ENCODE results near the gene NPM3.

NPM3 gene

DNA sequence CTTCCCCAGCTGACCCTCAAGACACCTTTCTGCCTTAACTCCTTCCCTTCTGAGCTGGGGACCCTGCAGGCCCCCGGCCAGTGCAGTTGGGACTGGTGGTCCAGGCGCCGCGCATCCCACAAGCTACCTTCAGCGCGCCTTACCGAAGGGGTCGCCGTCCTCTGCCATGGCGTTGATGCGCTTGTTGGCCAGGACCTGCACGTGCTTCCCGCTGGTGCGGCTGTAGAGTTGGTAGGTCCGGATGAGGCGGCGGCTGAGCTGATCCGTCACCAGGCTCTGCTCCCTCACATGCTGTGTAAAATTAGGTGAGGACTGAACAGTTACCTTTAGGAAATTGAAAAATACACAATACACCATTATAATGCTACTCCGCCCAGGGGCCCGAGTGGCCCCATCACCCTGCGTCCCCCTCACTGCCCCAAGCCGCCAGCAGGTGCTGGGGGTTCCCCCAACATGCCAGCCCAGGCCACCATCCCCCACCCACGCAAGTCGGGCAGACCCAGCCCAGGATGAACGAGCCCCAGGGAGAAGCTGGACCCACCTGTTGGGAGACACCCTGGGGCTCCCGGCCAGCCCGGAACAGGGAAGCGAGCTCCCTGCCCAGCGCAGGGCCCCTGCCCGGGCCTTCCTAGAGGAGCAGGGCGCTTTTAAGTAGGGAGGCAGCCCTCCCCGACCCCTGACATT lies 8.5 kb downstream of the NPM3 start:
- DNase-seq (ENCODE audit: low read depth in 2 of 2) = no peak

DNA sequence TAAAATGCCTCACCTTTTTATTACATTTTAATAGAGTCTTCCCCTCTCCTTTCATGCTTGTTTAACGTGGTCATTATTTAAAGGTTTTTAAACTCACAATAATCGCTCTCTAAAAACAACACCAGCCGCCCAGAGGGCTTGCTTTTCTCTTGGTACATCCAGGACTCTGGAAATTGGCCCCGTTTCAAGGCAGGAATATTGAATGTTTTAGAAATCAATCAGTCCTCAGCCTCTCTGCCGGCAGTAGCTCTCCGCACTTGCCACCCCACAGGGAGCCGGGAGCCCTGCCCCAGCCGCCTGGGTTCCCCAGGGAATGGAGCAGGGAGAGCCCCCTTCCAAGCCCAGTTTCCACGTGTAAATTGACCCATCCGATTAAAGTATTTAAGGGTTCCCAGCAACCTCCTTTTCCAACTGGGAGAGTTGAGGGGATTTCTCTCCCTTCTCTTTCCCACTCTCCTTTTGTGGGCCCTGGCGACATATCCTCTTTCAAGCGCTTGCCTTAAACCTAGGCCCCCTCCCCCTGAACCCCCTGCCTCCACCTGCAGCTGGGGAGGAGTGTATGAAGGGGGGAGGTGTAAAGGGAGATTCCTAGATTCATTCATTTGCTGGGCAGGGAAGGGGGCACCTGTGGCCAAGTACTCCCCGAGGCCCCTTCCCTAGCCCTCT lies 9.2 kb downstream of the NPM3 start:
- no peak for DNase-seq (ENCODE audit: low read depth in 2 of 2)

DNA sequence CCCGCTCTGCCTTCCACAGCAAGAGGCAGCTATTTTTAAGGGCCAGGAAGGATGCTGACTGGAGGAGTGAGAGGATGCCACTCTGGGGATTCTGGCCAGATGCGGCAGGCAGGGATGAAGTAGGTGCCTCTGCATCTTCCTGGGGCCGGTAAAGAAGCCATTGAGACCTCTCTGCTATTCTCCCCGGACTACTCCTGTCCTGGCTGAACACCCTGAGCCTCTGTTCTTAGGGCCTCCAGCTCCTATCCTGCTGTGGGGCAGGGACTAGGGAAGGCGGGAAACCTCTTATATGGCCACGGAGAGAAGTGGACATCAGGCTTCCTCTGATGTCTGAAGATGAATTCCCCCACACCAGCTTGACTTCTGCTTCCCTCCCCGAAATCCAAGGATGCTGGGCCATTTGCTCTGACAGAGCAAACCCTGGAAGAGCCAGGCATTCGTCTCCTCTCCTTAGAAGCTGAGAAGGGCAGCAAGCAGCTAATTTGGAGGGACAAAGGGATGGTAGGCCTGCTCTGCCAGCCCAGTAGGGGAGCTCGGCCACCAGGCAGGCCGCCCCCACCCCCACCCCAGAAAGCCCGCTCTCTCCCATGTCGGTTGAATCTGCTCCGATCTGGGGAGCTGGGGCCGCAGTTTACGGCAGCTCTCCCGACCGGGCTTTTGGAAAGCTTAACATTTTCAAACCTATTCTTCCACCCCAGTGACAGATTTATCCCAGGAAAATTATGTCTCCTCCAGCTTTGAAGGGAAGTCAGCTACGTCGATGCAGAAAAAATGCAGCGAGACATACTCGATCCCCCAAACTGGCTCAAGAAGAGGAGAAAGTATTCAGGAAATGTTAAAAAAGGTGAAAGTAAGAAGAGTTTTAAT lies 10.1 kb downstream of the NPM3 start:
- DNase-seq (ENCODE audit: low read depth in 2 of 2) = no peak

DNA sequence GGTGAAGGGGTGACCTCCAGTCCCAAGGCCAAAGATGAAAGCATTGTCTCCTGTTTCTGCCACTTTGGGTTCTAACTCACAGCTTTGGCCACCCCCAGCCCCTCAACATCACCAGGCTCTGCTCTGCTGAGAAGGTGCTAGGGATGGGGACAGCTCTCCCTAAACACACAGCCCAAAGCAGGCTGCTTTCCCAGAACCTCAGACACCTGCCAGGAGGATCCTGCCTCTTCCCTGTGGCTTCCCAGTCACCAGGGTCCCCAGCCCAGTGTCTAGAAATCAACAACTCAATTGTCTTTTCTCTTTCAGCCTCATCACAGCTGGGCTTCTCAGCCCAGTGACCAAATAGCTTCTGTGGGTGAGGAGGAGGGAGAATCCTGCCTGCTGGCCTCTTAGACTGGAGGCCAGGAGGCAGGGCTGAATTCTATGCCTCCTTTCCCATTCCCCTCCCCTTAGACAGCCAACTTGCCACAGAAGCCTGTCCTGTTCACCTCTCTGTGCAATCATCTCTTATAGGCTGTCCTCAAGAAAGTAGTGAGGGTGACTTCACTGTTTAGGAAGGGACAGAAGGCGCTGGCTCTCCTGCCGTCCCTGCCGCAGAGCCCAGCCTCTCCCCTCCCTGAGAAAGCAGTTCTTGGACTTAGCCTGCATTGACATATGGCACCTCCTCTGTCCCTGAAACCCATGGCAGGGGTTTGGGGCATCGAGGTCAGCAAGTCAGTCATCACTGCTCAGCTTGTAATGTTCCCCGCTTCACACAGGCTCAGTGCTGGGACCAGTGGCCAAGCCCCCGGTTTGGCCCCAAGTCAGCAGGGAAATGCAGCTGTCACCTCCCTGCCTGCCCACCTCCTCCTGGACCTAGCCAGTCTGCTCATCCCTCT lies 11.0 kb downstream of the NPM3 start:
- DNase-seq (ENCODE audit: low read depth in 2 of 2) = no peak

DNA sequence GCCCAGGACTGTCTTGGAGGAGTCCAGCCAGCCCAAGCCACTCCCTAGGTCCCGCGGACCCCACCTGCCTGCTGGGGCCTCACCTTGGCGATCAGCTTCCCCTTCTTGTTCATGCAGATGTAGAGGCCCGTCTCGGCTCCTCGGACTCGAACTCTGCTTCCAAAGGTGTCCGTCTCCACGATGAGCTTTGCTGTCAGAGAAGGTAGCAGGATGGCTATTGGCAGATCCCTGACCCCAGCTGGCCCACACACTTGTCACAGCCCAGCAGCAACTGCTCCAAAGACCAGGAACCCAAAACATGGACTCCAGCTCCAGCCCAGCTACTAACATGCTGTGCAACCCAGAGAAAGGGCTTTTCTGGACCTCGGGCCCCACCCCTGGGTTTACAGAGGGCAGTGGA lies 11.9 kb downstream of the NPM3 start:
- DNase-seq (ENCODE audit: low read depth in 2 of 2) = no peak

DNA sequence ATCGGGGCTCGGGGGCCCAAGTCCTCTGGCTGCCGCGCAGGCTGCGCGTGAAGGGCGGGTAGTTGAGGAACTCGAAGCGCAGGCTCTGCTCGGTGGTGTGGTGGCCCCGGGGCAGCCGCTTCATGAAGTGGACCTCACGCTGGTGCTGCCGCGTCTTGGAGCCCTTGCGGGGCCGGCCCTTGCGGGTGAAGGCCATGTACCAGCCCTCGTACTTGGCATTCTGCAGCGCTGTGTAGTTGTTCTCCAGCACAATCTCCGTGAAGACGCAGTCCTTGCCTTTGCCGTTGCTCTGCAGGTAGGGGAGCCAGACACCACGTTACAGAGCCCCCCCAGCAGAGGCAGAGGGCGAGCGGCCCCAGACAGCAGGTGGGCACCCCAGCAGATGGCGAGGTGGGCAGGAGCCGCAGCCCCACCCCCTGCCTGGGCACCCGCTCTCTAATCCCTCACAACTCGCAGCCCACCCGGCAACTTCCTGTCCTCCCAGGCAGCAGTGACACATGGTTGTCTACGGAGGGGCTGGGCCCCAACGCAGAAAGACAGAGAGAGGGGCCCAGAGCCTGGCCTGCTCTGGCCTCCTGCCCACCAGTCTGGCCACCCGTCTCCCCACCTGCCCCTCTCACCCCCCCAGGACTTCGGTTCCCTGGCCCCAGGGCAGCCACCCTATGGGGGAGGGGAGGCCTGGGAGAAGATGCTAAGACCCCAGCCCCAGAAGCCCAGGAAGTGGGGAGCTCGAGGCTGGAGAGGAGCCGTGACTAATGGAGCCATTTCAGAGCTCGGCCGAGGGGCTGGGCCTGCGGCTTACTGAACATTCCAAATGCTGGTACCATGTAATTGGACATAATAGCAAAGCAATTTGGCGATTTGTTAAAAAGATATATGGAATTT lies 12.7 kb downstream of the NPM3 start:
- DNase-seq (ENCODE audit: low read depth in 2 of 2) = no peak

DNA sequence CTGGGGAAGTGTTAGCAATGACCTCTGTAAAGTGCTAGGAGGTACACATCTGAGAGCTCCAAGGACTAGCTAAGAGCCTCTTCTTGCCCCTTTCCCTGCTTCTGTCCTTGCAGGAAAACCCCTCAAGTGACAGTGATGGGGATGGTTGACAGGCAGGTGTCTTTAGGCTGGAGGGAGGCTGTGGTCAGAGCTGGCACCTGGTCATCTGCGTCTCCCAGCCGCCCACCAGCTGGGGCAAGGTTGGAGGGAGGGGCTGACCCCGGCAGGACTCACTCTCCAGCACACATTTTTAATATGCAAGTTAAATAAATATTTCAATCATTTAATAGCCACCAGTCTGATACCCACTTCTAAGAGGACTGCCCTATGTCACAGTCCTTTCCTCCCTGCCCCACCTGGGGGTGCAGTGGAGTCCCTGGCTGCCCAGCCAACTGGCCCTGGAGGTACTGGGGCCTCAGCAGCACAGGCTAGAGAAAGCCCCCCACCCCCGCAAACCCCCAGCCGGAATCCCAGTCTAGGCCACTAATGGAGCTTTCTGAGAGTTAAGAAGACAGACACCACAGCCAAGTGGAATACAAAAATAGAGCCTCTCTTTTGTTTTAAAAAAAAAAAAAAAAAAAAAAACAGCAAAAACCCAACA lies 13.6 kb downstream of the NPM3 start:
- no peak for DNase-seq (ENCODE audit: low read depth in 2 of 2)

DNA sequence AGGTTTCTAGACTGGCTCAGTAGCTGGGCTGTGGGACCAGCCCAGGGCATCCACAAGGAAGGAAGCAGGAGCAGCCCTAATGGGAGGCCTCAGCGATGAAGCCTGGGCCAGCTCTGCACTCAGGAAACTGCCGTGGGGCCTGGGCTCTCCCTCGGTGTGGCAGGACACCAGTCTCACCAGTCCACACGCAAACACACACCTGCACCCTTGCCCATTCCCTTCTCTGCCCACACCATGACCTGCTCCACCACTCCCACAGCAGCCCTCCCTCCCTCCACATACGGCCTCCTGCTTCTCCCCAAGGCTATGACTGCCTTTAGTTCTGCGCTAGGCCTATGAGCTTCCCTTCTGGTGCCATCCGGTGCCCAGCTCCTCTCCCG lies 14.5 kb downstream of the NPM3 start:
- no peak for DNase-seq (ENCODE audit: low read depth in 2 of 2)

DNA sequence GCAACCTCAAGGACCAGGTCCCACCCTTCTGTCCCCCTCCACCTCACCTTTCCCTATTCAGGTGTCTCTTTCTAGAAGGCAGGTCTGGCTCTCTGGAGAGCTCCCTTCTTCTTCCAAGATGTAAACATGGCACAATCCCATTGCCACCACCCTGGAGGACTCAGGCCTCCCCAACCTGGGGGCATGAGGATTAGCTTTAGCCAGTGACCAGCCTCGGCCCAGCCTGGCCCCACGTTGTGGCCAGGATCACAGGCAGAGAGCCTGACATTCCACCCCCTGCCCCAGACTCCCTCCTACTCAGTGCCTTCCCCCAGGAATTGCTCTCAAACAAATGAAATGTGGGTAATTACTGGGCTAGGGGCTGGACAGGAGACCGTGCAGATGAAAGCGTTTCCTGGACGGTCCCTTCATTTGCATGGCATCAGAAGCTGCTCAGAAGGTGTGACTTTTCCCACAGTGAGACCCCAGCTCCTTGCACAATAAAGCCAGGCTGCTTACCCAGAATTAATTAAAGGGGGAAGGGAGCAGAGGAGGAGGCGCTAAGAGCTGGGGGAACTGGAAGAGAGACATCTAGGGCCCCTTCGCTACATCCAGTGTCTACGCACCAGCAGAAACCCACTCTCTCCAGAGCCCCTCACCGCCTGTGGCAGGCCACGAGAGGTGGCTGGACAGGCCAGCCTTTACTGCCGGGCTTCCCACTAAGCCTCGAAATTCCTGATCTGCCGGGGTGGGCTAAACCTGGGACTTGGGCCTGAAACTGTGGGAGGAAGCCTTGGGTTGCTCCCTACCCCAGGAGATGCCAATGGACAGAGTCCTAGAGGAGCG lies 15.1 kb downstream of the NPM3 start:
- no peak for DNase-seq (ENCODE audit: low read depth in 2 of 2)

DNA sequence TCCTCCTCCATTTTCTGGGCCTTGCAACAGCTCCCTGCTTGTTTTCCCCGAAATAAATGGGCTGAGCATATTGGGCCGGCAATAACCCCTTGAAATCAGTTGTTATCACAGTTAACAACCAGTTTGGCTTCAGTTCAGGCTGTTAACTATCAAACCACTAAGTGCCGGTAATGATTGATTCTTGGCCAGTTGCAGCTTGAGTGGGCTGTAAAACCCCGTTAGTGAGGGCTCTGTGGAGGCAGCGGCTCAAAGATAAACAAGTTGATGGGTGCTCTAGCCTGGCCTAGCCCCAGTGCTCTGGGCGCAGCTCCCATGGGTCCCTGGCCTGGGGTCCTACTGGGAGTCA lies 15.7 kb downstream of the NPM3 start:
- DNase-seq (ENCODE audit: low read depth in 2 of 2) = no peak

DNA sequence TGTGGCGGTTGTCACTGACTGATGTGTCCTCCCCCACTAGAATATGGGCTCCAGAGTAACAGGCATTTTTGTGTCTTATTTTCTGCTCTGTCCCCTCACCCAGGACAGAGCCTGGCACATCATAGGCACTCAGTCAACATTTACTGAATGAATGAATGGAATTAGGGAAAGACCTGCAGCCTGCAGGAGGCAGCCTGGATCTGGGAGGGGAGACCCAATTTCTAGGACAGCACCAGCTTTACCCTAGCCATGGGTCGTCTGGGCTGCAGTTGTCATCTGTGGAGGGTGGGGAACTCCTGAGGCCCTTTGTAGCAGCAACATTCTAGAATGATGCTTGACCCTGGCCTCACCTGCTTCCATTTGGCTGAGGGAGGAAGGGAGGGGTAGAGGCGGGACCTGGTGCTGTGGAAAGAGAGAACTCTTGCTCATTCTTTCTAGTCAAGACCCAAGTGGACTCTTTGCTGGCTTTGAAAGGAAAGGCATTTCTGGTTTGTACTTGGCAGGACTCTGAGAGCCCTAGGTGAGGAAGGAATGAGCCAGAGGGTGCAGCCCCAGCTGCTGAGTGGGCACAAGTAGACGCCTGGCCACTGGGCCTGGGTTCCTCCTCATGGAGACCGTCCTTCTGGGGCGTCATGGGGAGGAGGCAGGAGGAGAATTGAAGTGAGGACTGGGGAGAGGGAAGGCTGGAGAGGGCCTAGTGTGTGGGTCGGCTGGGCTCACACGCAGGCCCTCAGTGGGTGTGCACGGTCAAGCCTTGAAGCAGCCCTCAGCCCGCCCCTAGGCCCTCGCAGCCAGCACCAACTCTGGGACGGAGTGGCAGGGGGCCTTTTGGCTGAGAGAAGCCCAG lies 16.3 kb downstream of the NPM3 start:
- no peak for DNase-seq (ENCODE audit: low read depth in 2 of 2)

DNA sequence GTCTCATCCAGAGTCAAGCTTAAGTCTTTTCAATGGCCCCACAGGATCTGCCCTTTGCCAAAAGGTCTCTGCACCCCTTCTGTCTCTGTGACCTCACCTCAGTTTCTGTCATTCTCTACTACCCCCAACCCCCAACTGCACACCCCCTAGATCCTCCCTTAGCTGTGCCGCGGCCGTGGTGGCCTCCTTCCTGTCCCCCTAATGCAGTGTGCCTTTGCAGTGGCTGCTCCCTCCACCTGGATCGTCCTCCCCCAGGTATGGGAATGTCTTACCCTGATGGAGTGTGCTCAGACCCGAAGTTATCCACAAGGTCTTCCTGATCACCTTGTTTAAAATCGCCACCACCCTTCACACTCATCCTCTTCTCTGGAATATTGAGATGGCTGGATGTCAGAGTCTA lies 16.9 kb downstream of the NPM3 start:
- DNase-seq (ENCODE audit: low read depth in 2 of 2) = no peak

DNA sequence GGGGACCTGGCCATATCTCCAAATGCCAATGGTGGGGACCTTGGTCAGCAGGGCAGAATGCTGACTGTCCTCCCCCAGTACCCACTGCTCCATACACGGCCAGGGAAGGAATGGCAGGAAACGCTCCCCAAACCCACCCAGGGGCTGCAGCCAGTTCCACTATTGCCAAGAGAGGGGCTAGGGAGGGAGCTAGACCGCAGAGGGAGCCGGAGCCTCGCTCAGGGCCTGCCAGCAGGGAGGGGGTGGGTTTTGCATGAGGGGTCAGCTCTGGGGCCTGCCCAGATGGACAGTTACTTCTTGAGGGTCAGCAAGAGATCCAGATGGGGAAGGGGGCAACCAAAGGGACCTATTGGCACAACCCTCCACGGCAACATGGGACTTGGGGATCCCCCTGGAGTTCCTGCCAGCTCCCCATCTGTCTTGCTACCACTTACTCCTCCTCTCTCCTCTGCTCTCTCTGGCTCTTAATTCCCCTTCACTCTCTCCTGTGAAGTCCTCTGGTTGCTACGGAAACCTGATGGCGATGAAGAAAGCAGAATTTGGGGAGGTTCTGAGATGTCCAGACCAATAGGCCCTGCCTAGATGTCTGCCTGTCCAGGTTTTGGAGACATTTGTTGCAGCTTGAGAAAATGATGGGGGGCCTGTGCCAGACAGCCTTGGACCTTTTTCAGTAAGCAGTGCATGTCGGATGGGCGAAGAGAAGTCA lies 20.0 kb downstream of the NPM3 start:
- no peak for DNase-seq (ENCODE audit: low read depth in 2 of 2)

DNA sequence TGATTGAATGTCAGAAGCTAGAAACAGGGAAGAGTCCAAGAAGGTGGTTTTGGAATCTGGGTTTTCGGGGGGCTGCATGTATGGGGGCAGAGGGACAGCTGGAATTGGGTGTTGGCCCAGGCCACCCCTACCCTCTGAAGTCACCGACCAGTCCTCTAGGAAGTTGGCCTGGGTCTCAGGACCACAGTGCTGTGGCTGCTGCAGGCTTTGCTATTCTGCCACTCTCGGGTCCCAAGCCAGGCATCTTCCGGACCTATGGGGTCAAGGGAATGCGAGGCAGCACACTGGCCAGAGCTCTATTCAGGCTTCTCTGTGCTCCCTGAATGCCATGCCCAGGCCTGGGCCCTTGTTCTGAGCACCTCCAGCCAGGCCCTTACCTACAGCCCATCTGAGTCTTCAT lies 20.5 kb downstream of the NPM3 start:
- DNase-seq (ENCODE audit: low read depth in 2 of 2) = no peak

DNA sequence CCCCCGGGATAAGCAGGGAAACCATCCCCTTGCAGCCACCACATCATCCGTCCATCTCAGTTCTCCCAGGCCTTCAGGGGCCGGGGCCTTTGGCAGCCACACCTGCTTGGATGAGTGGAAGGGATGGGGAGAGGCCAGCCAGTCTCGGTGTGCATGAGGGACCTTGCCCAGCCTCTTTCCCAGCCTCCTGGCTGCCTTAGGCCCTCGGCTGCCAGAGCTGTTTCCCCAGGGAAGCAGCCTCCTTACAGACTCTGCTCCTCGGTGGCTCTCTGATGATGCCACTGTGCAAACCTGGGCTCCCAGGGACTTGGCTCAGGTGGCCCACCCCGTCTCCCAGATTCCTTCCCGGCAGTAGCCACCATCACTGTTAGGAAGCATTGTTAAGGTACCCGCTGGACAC lies 22.0 kb downstream of the NPM3 start:
- DNase-seq (ENCODE audit: low read depth in 2 of 2) = no peak

DNA sequence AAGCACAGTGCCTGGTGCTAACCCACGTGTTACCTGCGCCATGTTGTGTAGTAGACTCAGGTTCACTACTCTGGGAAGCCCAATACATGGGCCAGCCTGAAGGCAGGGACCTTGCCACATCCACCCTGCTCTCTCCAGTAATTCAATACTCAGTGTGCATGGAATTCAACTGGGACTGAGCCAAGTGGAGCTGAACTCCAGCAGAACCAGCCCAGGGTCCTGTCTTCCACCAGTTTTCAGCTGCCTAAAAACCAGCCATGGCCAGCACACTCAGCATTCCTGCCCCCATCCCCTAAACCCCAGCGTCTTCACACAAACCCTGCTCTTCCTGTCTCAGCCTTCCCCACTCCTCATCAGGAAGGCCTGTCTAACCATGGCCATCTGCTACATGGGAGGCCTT lies 22.7 kb downstream of the NPM3 start:
- no peak for DNase-seq (ENCODE audit: low read depth in 2 of 2)

DNA sequence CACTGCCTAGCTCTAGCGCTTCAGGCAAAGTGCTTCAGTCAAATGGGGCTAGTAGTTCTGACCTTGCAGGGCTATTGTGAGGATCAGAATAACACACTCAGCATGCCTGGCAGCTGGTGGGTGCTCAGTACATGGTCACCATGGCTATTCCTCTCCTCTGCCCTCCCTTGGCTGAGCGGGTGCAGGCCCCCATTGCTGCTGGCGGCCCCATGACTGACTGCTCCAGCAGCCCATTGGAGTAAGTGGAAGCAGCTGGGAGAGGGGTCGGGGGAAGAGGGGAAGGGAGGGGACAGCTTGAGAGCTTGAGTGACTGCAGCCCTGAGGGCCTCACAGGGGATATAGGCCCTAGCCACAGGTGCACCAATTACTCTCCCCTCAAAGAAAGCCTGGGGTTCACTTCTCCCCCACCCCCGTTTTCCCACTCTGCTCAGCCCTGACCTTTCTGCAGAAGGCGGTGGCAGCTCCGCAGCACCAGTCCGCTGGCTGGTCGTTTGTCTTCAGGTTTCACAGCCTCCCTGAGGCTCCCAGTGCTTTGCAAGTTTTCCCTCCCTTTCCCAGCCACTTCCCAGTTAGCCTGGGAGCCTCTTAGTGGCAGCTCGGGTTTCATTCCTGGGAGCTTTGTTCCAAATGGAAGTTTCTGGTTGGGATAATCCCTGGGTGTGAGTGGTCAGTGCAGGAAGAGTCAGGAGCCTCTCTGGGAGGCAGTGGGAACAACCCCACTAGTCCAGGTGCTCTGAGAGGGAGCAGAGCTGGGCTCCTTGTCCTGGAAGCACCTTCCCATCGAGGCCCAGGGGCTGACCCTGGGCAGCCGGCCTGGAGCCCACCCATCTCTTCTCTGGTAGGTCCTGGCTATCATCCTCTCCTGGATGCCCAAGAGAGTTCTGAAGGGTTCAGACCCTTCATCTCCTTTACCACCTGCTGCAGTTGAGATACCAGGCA lies 23.7 kb downstream of the NPM3 start:
- no peak for DNase-seq (ENCODE audit: low read depth in 2 of 2)

Measured in stimulated activated CD8-positive, alpha-beta memory T cell treated with anti-CD3 and anti-CD28 coated beads, Interleukin-7, amount 100 ng/mL, for 1 hour (primary cell).